Activated CD4-positive, CD25-positive, alpha-beta regulatory T cell treated with anti-CD3 and anti-CD28 coated beads, Interleukin-2, amount 50 U/mL, for 16 hours (primary cell): ENCODE results near the gene IGF2BP1.

Experiments used
- DNase-seq: peaks from one replicate; pipeline ENCODE4 v3.0.0-alpha.2; 2020; ENCODE audit warnings: low read depth, low spot score

IGF2BP1 gene

GRCh38 chr17:48997103-48997826 lies at the start of gene IGF2BP1:
TSS of gene IGF2BP1 (plus strand) at chr17:48997385. CDS start at chr17:48997746, 361 bp downstream.
- no peak for DNase-seq

GRCh38 chr17:48951572-48951971 lies 45.6 kb upstream of the IGF2BP1 start:
- DNase-seq = no peak

DNA sequence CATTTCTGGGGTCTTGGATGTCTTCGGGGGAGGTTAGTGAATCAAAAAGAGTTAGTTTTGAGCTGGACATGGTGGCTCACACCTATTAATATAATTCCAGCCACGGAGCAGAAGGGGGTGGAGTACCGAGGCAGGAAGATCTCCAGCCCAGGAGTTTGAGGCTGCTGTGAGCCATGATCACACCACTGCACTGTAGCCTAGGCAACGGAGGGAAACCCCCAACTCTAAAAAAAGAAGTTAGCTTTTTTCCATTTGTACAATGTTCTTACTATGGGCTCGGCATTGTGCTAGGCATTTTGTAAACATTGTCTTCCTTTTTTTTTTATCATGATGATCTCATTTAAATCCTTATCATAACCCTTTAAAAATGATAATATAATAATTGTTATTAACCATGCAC lies 44.3 kb upstream of the IGF2BP1 start:
- DNase-seq = no peak

GRCh38 chr17:48954300-48954755 lies 42.9 kb upstream of the IGF2BP1 start:
- DNase-seq = no peak

DNA sequence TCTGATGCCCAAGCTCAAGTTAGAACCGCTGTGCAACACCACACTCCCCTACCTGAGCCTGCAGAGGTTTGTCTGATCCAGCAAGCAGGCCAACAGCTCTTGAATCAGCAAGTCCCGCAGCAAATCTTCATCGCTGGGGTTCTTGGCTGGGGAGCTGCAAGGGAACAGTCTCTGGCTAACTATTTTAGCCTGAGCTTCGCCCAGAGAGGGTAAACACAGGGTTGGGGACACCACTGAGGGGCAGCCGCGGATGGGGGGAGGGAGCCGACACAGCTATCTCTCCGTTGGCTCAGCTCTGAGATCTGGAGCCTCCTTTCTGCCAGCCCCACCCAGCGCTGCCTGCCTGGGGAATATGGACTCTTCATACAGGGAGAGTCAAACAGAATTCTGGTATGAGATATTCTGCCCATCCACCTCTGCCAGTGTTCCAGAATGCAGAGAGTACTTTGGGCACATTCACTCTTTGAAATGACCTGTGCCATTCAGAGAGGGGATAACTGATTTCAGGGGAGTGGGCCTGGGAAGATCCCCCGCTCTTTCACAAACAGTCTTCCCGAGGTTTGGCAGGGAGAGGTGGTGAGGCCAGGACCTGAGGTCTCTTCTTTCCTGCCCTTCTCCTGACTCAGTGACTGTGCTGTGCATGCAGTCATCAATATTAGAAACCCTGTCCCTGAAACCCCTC lies 36.2 kb upstream of the IGF2BP1 start:
- DNase-seq = no peak

- DNase-seq = no peak
Observed at GRCh38 chr17:48961516-48962233, 35.5 kb upstream of the IGF2BP1 start.

DNA sequence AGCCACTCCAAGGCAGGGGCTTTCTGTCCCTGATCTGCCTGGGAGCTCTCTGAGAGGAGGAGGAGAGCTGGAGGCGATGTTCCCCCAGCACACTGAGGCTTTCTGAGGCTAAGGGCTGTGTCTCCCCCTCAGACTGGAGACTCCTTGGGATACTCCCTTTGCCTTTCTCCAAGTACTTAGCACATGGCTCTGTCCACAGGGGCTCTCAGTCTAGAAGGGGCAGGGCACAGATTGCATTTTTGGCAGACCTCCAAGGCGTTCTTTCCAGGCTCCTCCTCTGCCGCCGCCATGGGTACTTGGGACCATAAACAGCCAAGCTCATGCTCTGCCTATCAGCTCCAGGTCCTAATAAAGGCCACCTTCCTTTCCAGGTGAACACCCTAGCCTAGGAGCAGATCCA lies 27.0 kb upstream of the IGF2BP1 start:
- DNase-seq = no peak

GRCh38 chr17:48970865-48971687 lies 26.1 kb upstream of the IGF2BP1 start:
- DNase-seq = no peak

- no peak for DNase-seq
Observed at GRCh38 chr17:48972749-48973097, 24.5 kb upstream of the IGF2BP1 start.

DNA sequence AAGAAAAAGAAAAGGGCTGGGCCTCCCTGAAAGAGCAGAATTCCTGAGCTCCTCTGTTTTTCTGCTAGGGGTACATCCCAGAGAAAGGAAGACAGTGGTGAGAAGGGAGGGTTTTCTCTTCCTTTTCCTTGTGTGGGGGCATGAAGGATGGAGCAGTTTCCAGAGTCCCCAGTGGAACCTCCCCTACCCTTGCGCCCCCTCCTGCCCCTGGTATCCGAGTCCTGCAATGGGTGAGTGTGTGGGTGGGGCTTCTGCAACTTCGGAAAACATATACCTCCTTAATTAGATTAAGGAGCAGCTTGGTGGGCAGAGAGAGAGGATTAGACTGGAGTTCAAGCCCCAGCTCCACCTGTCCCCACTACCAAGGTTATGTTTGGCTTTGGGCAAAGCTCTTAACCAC lies 23.4 kb upstream of the IGF2BP1 start:
- no peak for DNase-seq

GRCh38 chr17:48981927-48982539 lies 15.2 kb upstream of the IGF2BP1 start:
- DNase-seq = no peak

- DNase-seq = no peak
Observed at GRCh38 chr17:48985436-48986245, 11.5 kb upstream of the IGF2BP1 start.

- DNase-seq = no peak
Observed at GRCh38 chr17:48989100-48989499, 8.1 kb upstream of the IGF2BP1 start.

- no peak for DNase-seq
Observed at GRCh38 chr17:48990882-48991357, 6.3 kb upstream of the IGF2BP1 start.

GRCh38 chr17:48992444-48992843 lies 4.7 kb upstream of the IGF2BP1 start:
- no peak for DNase-seq

DNA sequence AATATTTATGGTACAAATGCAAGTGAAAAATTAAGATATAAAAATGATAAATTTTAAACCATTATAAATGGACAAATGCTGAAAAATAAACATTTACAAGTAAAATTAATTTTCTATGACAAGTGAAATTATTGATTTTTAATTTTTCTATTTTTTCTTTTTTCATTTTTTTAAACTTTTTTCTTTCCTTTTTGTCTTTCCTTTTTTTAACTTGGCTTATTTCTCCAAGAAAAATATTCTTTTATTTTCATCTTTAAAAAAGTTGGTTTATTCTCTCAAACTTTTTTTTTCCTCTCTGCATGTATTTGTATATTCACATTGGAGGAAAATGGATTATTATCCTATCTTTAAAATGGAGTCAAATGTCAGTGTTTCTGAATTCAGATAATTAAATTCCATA lies 3.9 kb upstream of the IGF2BP1 start:
- DNase-seq = no peak

DNA sequence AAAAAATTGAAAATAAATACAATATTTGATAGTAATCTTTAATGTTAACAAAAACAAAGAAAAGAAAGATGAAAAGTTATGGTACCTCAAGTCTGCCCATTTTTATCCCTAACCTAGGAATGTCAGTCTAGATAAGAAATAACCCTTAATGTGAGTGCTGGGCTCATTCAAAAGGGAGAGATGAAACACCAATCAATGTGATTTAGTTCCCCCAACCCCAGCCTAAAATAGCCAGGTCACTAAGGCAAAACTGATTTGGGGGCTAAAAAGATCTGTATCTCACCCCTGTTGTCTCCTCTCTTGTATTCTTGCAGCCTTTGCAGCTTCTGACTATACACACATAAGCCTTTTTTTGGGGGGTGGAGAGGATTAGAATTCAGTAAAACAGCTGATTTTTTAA lies 3.2 kb upstream of the IGF2BP1 start:
- no peak for DNase-seq

DNA sequence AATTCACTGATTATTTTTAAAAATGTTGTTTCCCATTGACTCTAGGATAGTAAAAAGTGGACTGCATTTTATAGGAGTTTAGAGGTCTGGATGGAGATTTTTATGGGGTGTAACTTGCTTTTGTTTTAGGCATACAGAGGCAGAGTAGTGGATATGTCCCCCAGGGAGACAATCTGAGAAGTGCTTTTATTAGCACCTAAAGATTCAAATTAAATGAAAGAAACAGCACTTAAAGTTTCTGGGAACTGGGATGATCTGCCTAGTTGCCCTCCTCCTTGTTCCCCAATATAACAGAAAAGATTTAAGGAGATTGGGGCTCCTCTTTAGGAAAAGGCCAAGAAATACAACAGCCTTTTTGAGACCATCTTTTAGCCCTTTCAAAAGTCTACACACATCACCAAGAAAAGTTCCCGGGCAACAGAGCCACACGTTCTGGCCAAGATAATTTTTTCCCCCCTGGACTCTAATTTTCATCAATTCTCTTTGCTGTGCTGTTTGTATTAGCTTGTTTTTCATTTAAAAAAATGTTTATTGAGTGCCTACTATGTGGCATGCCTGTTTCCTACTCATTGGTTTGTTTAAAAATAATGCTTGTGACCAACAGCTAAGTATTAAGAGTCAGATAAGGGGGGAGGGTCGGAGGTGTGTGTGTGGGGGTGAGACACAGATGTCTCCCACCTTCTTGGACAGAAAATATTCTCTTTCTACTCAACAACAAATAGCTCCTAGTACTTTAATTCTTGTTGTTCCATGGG lies 2.5 kb upstream of the IGF2BP1 start:
- DNase-seq = no peak

GRCh38 chr17:48995304-48995973 lies 1.7 kb upstream of the IGF2BP1 start:
- no peak for DNase-seq
